HG03135 (cell line): ENCODE results near the gene JRKL.

ENCODE experiments used
- ATAC-seq: cut with Tn5 transposase; IDR thresholded peaks from one replicate; pipeline ENCODE4 v1.9.1; 2021; ENCODE audit warnings: mild to moderate bottlenecking, moderate library complexity; ENCODE audit not compliant: unreplicated experiment

JRKL gene

GRCh38 chr11:96389720-96390487, at the start of gene JRKL, which contains the start of gene CCDC82:
TSS of gene JRKL (plus strand) at chr11:96390013. CDS start at chr11:96390650, 637 bp downstream.
TSS of gene CCDC82 (minus strand) at chr11:96389912. CDS start at chr11:96384747, 5,165 bp downstream.
- ATAC-seq: peak; percentile 95

- ATAC-seq: no peak
Observed at GRCh38 chr11:96340555-96340885, 49.3 kb upstream of the JRKL start.

GRCh38 chr11:96341211-96342013, 48.4 kb upstream of the JRKL start:
- peak; percentile 48 for ATAC-seq

- no peak for ATAC-seq
Observed at GRCh38 chr11:96342014-96342960, 47.5 kb upstream of the JRKL start.

- peak; percentile 83 for ATAC-seq
Observed at GRCh38 chr11:96342961-96343711, 46.7 kb upstream of the JRKL start, which contains the start of gene MAML2. TSS of gene MAML2 (minus strand) at chr11:96343195. CDS start at chr11:96341895, 1,300 bp downstream.

- ATAC-seq: no peak
Observed at GRCh38 chr11:96356848-96357247, 33.0 kb upstream of the JRKL start.

GRCh38 chr11:96357794-96358193, 32.0 kb upstream of the JRKL start:
- peak; percentile 55 for ATAC-seq

GRCh38 chr11:96358321-96358720, 31.5 kb upstream of the JRKL start:
- no peak for ATAC-seq

GRCh38 chr11:96361778-96362177, 28.0 kb upstream of the JRKL start:
- no peak for ATAC-seq

GRCh38 chr11:96365493-96365892, 24.3 kb upstream of the JRKL start:
- no peak for ATAC-seq

- ATAC-seq: no peak
Observed at GRCh38 chr11:96366024-96366423, 23.8 kb upstream of the JRKL start.

- no peak for ATAC-seq
Observed at GRCh38 chr11:96367342-96367741, 22.5 kb upstream of the JRKL start.

- no peak for ATAC-seq
Observed at GRCh38 chr11:96373826-96374225, 16.0 kb upstream of the JRKL start.

- no peak for ATAC-seq
Observed at GRCh38 chr11:96376796-96377195, 13.0 kb upstream of the JRKL start.

- no peak for ATAC-seq
Observed at GRCh38 chr11:96384156-96384555, 5.7 kb upstream of the JRKL start.

- no peak for ATAC-seq
Observed at GRCh38 chr11:96385187-96385586, 4.6 kb upstream of the JRKL start.

GRCh38 chr11:96388891-96389719, 708 bp upstream of the JRKL start:
- peak; percentile 51 for ATAC-seq

GRCh38 chr11:96390488-96390792, 627 bp downstream of the JRKL start:
- ATAC-seq: no peak

- no peak for ATAC-seq
Observed at GRCh38 chr11:96391698-96392307, 2.0 kb downstream of the JRKL start.
